ENCODE measurements around the gene NRM. TPM values are rescaled to one million over a fixed set of nuclear protein-coding genes. Genes with fewer than 3 reads are reported as not detected.

NRM gene
- total and polyA plus RNA-seq, 2 of the 13 experiments (the other 11 are each of a cell fraction or from before 2014, with no cell fraction given) = 12.5 to 16.0 TPM

GRCh38 chr6:30654798-30655742 lies 35.7 kb downstream of the NRM start (continued):
- TF ChIP-seq GLI4 (CRISPR knock-in tag; IDR thresholded peaks at IDR 0.05; ENCODE audit: borderline replicate concordance) (peak; percentile 84; the same call in 1 of the 2 replicates), ZBTB2 (CRISPR knock-in tag; IDR thresholded peaks at IDR 0.05; ENCODE audit: low read depth) (0 out of 2 replicates have a peak, but pooled peaks have one; percentile 68), ETV5 (CRISPR knock-in tag; IDR thresholded peaks at IDR 0.05; ENCODE audit: borderline replicate concordance) (peak; percentile 93), ZNF883 (CRISPR knock-in tag; IDR thresholded peaks at IDR 0.05; ENCODE audit: not compliant biosample characterization) (peak; percentile 78), ZNF558 (CRISPR knock-in tag; IDR thresholded peaks at IDR 0.05; ENCODE audit: borderline replicate concordance) (0 out of 2 replicates have a peak, but pooled peaks have one; percentile 44), ZSCAN5A (CRISPR knock-in tag; IDR thresholded peaks at IDR 0.05; ENCODE audit: borderline replicate concordance) (peak; percentile 60; the same call in 1 of the 2 replicates), HDAC1 (CRISPR knock-in tag; IDR thresholded peaks at IDR 0.05) (peak; percentile 99), KDM2A (CRISPR knock-in tag; IDR thresholded peaks at IDR 0.05; ENCODE audit: borderline replicate concordance, low read depth) (peak; percentile 67), GATA4 (IDR thresholded peaks at IDR 0.05; ENCODE audit: borderline replicate concordance, low read depth) (no peak), CAMTA2 (CRISPR knock-in tag; IDR thresholded peaks at IDR 0.05; ENCODE audit: borderline replicate concordance) (no peak), AKNA (CRISPR knock-in tag; IDR thresholded peaks at IDR 0.05; ENCODE audit: borderline replicate concordance) (no peak), ZNF550 (CRISPR knock-in tag; IDR thresholded peaks at IDR 0.05; ENCODE audit: borderline replicate concordance) (0 out of 2 replicates have a peak, but pooled peaks have one; percentile 15), ZSCAN9 (CRISPR knock-in tag; IDR thresholded peaks at IDR 0.05; ENCODE audit: borderline replicate concordance) (peak; percentile 85; the same call in 1 of the 2 replicates), REST (IDR thresholded peaks at IDR 0.05; ENCODE audit: borderline replicate concordance in 1 of 2, low read depth in 1 of 2, low read length in 2 of 2) (peak in 1 of 2 experiments; percentile 25; a peak in 1 of 4 replicates), ESRRA (CRISPR knock-in tag; IDR thresholded peaks at IDR 0.05; ENCODE audit: low read depth) (peak; percentile 99)

All from HepG2 (cell line).